Measurements from ENCODE around the gene COX4I1.
"Not testable (repeated sequence)": the region's sequence is repeated elsewhere in the genome, so short reads cannot be mapped to it uniquely, and the experiment has no call there.

Gene COX4I1

DNA sequence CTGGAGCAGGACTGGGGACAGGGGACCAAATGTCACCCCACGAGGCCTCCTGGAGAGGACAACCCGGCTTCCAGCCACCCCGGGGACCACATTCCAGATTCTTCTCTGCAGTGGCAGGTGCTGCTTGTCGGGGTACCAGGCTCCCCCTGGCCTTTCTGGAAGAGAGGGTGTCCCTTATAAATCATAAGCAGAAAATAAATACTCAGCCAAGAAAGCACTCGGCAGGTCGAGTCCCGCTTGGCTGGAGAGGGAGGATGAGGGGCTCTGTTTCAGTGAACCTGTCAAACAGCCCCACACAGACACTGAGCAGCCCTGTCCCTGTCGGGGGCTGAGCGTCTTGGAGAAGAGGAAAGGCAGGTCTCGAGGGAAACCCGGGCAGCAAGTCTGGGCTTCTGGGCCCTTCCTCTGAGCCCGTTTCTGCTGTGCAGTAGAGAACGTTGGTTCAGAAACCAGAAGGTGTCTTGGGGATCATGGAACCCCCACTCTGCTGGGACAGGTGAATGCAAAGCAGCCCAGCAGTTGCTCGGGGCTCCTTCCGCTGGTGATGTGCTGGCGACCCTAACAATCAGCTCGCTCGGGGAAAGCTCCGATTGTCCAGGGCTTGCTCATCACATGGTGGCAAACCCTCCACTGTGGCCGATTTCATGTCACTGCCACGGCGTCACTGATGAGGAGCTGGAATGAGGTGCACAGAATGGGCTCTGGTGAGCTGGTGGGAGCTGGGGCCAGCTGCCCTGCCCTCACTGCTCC is 36.6 kb downstream of the COX4I1 start:
- no peak for DNase-seq (ENCODE audit: low read depth)
- no peak overlapping the region for H3K4me3 ChIP-seq (ENCODE audit: low read depth, low read length)
- TF ChIP-seq, protein P1, sequence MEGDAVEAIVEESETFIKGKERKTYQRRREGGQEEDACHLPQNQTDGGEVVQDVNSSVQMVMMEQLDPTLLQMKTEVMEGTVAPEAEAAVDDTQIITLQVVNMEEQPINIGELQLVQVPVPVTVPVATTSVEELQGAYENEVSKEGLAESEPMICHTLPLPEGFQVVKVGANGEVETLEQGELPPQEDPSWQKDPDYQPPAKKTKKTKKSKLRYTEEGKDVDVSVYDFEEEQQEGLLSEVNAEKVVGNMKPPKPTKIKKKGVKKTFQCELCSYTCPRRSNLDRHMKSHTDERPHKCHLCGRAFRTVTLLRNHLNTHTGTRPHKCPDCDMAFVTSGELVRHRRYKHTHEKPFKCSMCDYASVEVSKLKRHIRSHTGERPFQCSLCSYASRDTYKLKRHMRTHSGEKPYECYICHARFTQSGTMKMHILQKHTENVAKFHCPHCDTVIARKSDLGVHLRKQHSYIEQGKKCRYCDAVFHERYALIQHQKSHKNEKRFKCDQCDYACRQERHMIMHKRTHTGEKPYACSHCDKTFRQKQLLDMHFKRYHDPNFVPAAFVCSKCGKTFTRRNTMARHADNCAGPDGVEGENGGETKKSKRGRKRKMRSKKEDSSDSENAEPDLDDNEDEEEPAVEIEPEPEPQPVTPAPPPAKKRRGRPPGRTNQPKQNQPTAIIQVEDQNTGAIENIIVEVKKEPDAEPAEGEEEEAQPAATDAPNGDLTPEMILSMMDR (IDR thresholded peaks at IDR 0.05; ENCODE audit: insufficient read depth, low read depth, low read length, missing control alignments), result no peak

DNA sequence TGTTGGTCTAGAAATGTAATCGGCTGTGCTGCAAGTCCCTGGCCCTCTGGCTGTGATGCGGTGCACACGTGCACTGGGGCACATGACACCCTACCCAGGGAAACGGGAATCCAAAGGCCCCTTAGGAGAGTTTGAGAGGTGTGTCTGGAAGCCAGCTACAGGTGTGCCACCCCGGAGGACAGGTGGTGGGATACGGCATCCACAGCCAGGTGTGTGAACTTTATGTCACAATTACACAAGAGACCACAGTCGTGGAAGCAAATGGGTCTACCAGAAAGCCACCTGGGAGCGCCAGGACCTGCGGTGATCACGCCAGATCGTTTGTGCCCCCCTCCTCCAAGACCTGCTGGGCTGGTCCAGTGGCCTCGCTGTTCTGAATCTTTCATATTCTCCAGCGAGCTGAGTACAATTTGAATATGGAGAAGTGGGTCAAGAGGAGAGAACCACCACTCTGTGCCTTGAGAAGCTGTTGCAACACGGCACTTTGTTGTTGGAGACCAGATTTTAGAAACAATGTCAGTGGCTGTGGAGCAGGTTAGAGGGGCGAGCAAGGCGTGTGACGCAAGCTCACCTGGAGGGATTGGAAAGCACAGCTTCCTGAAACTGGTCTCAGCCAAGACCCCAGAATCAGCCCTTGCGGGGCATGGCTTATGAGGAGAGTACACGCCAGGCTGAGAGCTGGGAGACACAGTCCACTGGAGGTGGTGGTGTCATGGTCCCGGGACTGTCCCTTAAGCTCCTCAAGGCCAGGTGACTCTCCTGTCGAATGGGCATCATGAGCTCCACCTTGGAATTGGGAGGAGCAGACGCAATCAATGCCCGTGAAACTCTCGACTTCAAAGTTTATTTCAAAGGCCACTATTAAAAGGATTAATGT is 37.4 kb downstream of the COX4I1 start:
- DNase-seq (ENCODE audit: low read depth), result no peak
- TF ChIP-seq, protein P1 (IDR thresholded peaks at IDR 0.05; ENCODE audit: insufficient read depth, low read depth, low read length, missing control alignments), result no peak
- H3K4me3 ChIP-seq (ENCODE audit: low read depth, low read length), result no peak overlapping the region

DNA sequence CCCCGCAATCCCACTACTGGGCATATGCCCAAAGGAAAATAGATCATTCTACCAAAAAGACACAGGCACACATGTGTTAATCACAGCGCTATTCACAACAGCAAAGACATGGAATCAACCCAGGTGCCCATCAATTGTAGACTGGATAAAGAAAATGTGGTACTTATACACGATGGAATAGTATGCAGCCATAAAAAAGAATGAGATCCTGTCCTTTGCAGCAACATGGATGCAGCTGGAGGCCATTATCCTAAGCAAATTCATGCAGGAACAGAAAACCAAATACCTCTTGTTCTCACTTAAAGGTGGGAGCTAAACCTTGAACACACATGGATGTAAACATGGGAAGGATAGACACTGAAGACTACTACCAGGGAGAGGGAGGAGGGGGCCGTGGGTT is 38.2 kb downstream of the COX4I1 start:
- not testable (repeated sequence) for H3K4me3 ChIP-seq (ENCODE audit: low read depth, low read length); DNase-seq (ENCODE audit: low read depth)

GRCh38 chr16:85838381-85838780 is 38.9 kb downstream of the COX4I1 start:
- no peak overlapping the region for H3K4me3 ChIP-seq (ENCODE audit: low read depth, low read length)
- TF ChIP-seq, protein P1 (IDR thresholded peaks at IDR 0.05; ENCODE audit: insufficient read depth, low read depth, low read length, missing control alignments), result no peak
- no peak for DNase-seq (ENCODE audit: low read depth)

- no peak overlapping the region for H3K4me3 ChIP-seq (ENCODE audit: low read depth, low read length)
- DNase-seq (ENCODE audit: low read depth), result no peak
- TF ChIP-seq, protein P1 (IDR thresholded peaks at IDR 0.05; ENCODE audit: insufficient read depth, low read depth, low read length, missing control alignments), result no peak
These were observed 39.5 kb downstream of the COX4I1 start for GRCh38 chr16:85838876-85839585.

DNA sequence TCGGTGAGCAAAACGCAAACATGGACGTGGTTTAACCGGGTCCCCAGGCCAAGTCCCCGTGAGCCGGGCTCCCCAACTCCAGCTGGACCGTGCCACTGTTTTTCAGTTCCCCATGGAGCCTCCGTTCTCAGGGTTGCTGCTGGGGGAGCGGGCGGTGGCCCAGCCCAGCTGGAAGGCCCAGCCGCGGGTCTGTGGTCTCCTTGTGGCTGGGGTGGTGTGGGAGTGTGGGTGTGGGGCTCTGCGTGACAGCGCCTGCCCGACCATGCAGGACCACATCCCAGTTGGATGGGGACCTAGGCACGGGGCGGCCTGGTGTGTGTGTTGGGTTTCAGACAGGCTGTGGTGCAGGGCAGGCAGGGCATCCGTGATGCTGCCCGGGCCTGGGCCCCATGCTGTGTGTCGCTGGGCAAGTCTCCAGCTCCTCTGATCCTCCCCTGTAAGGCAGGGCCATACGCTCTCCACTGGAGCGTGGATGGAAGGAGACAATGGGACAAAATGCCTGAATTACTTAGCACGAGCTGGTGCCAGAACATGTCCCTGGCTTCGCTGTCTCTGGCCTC is 40.3 kb downstream of the COX4I1 start:
- no peak overlapping the region for H3K4me3 ChIP-seq (ENCODE audit: low read depth, low read length)
- TF ChIP-seq, protein P1 (IDR thresholded peaks at IDR 0.05; ENCODE audit: insufficient read depth, low read depth, low read length, missing control alignments), result no peak
- no peak for DNase-seq (ENCODE audit: low read depth)

- H3K4me3 ChIP-seq (ENCODE audit: low read depth, low read length), result no peak overlapping the region
- no peak for DNase-seq (ENCODE audit: low read depth)
- TF ChIP-seq, protein P1 (IDR thresholded peaks at IDR 0.05; ENCODE audit: insufficient read depth, low read depth, low read length, missing control alignments), result no peak
These were observed 40.9 kb downstream of the COX4I1 start for GRCh38 chr16:85840395-85840794.
